Fibroblast of lung (primary cell): ENCODE results near the gene CLIP1. TPM values are rescaled to one million over a fixed set of nuclear protein-coding genes. Genes with fewer than 3 reads are reported as not detected.

Source experiments
- DNase-seq, 2 donors: peaks; one replicate each; pipeline versions ENCODE4 v3.0.0 to v3.0.0-alpha.2; 2010; ENCODE audit warnings: low read depth in 2 of 2
- H2AFZ ChIP-seq: 2 replicates; pipeline ENCODE4 v1.5.1; 2012; ENCODE audit warnings: low read length, control low read depth, inconsistent platforms
- H3K27ac ChIP-seq: 2 replicates; pipeline ENCODE4 v1.5.1; 2011; ENCODE audit warnings: low read length, control low read depth; ENCODE audit not compliant: insufficient read depth
- H3K27me3 ChIP-seq: 2 replicates; pipeline ENCODE4 v1.5.1; 2011; ENCODE audit warnings: mild to moderate bottlenecking, low read length; ENCODE audit not compliant: control insufficient read depth, insufficient read depth
- H3K36me3 ChIP-seq: 2 replicates; pipeline ENCODE4 v1.5.1; 2011; ENCODE audit warnings: low read length; ENCODE audit not compliant: control insufficient read depth, insufficient read depth
- H3K4me1 ChIP-seq: 2 replicates; pipeline ENCODE4 v1.5.1; 2011; ENCODE audit warnings: low read length; ENCODE audit not compliant: control insufficient read depth, insufficient read depth; ENCODE audit errors: extremely low read depth
- H3K4me2 ChIP-seq: 2 replicates; pipeline ENCODE4 v1.5.1; 2011; ENCODE audit warnings: low read length, control low read depth; ENCODE audit not compliant: insufficient read depth; ENCODE audit errors: extremely low read depth
- H3K4me3 ChIP-seq, 4 experiments: fragments of 200-600 bp in 1 of 4; sonication (generic) in 1 of 4; replicated peaks in 1 of 4; 2 replicates each; pipeline ENCODE4 v1.5.1; 2011 to 2016; ENCODE audit warnings: low read length in 4 of 4, low read depth in 3 of 4, mild to moderate bottlenecking in 3 of 4, control low read depth in 2 of 4, inconsistent platforms in 1 of 4, mixed read lengths in 1 of 4; ENCODE audit not compliant: insufficient read depth in 1 of 4; ENCODE audit errors: control extremely low read depth in 1 of 4
- H3K79me2 ChIP-seq: 2 replicates; pipeline ENCODE4 v1.5.1; 2012; ENCODE audit warnings: mild to moderate bottlenecking, low read length, inconsistent platforms; ENCODE audit not compliant: control insufficient read depth, insufficient read depth
- H3K9ac ChIP-seq: 2 replicates; pipeline ENCODE4 v1.5.1; 2011; ENCODE audit warnings: mild to moderate bottlenecking, low read length, control low read depth; ENCODE audit not compliant: insufficient read depth
- H3K9me3 ChIP-seq: 2 replicates; pipeline ENCODE4 v1.5.1; 2012; ENCODE audit warnings: low read depth, low read length; ENCODE audit not compliant: control insufficient read depth, insufficient read depth
- H4K20me1 ChIP-seq: 2 replicates; pipeline ENCODE4 v1.5.1; 2011; ENCODE audit warnings: low read length; ENCODE audit not compliant: control insufficient read depth, insufficient read depth; ENCODE audit errors: extremely low read depth
- CTCF ChIP-seq, 2 donors: IDR thresholded peaks in 1 of 2; conservative IDR thresholded peaks in 1 of 2; 1 replicate in 1 of 2; 2 replicates in 1 of 2; pipeline ENCODE4 v1.5.1; 2011 to 2012; ENCODE audit warnings: low read length in 2 of 2, control low read depth in 1 of 2, inconsistent platforms in 1 of 2, low read depth in 1 of 2, mild to moderate bottlenecking in 1 of 2
- EZH2 ChIP-seq: IDR thresholded peaks from 2 replicates; pipeline ENCODE4 v1.5.1; 2012; ENCODE audit warnings: low read length, control low read depth, mild to moderate bottlenecking; ENCODE audit errors: missing control alignments
- polyA plus RNA-seq, 2 donors: library from polyadenylated mRNA; depleted of rRNA in 1 of 2; stranded (reverse) in 1 of 2; unstranded in 1 of 2; fragments of >200 nt; gene quantifications; 2 replicates each; pipeline ENCODE4 v1.2.1, GENCODE V29; 2011 to 2012; ENCODE audit warnings: missing spikeins in 1 of 2
- total RNA-seq: library from RNA; depleted of rRNA; stranded (reverse); fragments of >200 nt; gene quantifications from 2 replicates; pipeline ENCODE4 v1.2.1, GENCODE V29; 2014

Gene CLIP1
- total and polyA plus RNA-seq, 2 donors (not counting 1 experiment from before 2014, with no cell fraction given), result 75.5 to 147 TPM

GRCh38 chr12:122295877-122296276 lies 126.6 kb downstream of the CLIP1 start:
- H3K4me3 ChIP-seq, result no peak overlapping the region
- H3K9ac ChIP-seq, result no peak overlapping the region
- TF ChIP-seq CTCF (conservative IDR thresholded peaks at IDR 0.05 in 1 of 2, IDR thresholded peaks at IDR 0.05 in 1 of 2; ENCODE audit: low read depth in 1 of 2, low read length in 2 of 2), result no peak
- no peak for TF ChIP-seq EZH2
- H3K4me2 ChIP-seq, result no peak overlapping the region
- DNase-seq, result no peak
- peaks cover 2% of the 10 kb centered on the region for H3K36me3 ChIP-seq
- H3K9me3 ChIP-seq, result no peaks in the 10 kb centered on the region
- H3K79me2 ChIP-seq, result no peaks in the 10 kb centered on the region
- no peaks in the 10 kb centered on the region for H3K27me3 ChIP-seq
- no peak overlapping the region for H2AFZ ChIP-seq
- no peaks in the 10 kb centered on the region for H3K4me1 ChIP-seq
- no peak overlapping the region for H3K27ac ChIP-seq
- H4K20me1 ChIP-seq, result no peaks in the 10 kb centered on the region

- Histone ChIP-seq H3K4me2 (no peak overlapping the region), H3K27ac (no peak overlapping the region), H3K4me3 (no peak overlapping the region), H3K27me3 (no peaks in the 10 kb centered on the region), H3K9ac (no peak overlapping the region), H3K36me3 (peaks cover 4% of the 10 kb centered on the region), H2AFZ (no peak overlapping the region), H4K20me1 (no peaks in the 10 kb centered on the region), H3K4me1 (no peaks in the 10 kb centered on the region), H3K9me3 (no peaks in the 10 kb centered on the region), H3K79me2 (no peaks in the 10 kb centered on the region)
- DNase-seq, result no peak
- no peak for TF ChIP-seq EZH2
- no peak for TF ChIP-seq CTCF (conservative IDR thresholded peaks at IDR 0.05 in 1 of 2, IDR thresholded peaks at IDR 0.05 in 1 of 2; ENCODE audit: low read depth in 1 of 2, low read length in 2 of 2)
Measured at GRCh38 chr12:122293081-122293480, 129.4 kb downstream of the CLIP1 start.

- H3K36me3 ChIP-seq, result peaks cover 4% of the 10 kb centered on the region
- no peak overlapping the region for H3K4me3 ChIP-seq
Measured at GRCh38 chr12:122291431-122291830, 131.0 kb downstream of the CLIP1 start.

More at GRCh38 chr12:122291431-122291830, 131.0 kb downstream of the CLIP1 start:
- Histone ChIP-seq H3K27me3 (no peaks in the 10 kb centered on the region), H3K4me2 (no peak overlapping the region), H4K20me1 (no peaks in the 10 kb centered on the region), H3K9ac (no peak overlapping the region), H3K9me3 (no peaks in the 10 kb centered on the region), H2AFZ (no peak overlapping the region), H3K79me2 (no peaks in the 10 kb centered on the region), H3K4me1 (no peaks in the 10 kb centered on the region), H3K27ac (no peak overlapping the region)
- DNase-seq, result no peak
- TF ChIP-seq EZH2 (no peak), CTCF (conservative IDR thresholded peaks at IDR 0.05 in 1 of 2, IDR thresholded peaks at IDR 0.05 in 1 of 2; ENCODE audit: low read depth in 1 of 2, low read length in 2 of 2) (no peak)
